Measurements from ENCODE around the gene SERP1.

SERP1 gene

GRCh38 chr3:150546226-150547044 lies at the start of gene SERP1, which contains the start of gene EIF2A:
SERP1 (minus strand) TSS chr3:150546496; CDS start chr3:150546135, 361 bp downstream.
EIF2A (plus strand) TSS chr3:150546787; CDS start chr3:150546803, 16 bp downstream.
- H3K27me3 ChIP-seq (ENCODE audit: control insufficient read depth, insufficient read depth, low read length) = no peaks in the 10 kb centered on the region
- no peaks in the 10 kb centered on the region for H3K4me1 ChIP-seq (ENCODE audit: control insufficient read depth, insufficient read depth, low read length)
- H3K4me3 ChIP-seq (ENCODE audit: low read depth, low read length) = peak within 1 kb of the TSS; percentile 76
- H3K36me3 ChIP-seq (ENCODE audit: control insufficient read depth, insufficient read depth, low read length) = peaks cover 10% of the 10 kb centered on the region
- no peaks in the 10 kb centered on the region for H3K9me3 ChIP-seq (ENCODE audit: control insufficient read depth, insufficient read depth, low read length)
- peak within 1 kb of the TSS; percentile 92 for H3K9ac ChIP-seq (ENCODE audit: low read depth, low read length)

- no peaks in the 10 kb centered on the region for H3K27me3 ChIP-seq (ENCODE audit: control insufficient read depth, insufficient read depth, low read length)
- H3K9ac ChIP-seq (ENCODE audit: low read depth, low read length) = no peak overlapping the region
- H3K4me3 ChIP-seq (ENCODE audit: low read depth, low read length) = no peak overlapping the region
- H3K9me3 ChIP-seq (ENCODE audit: control insufficient read depth, insufficient read depth, low read length) = no peaks in the 10 kb centered on the region
- H3K4me1 ChIP-seq (ENCODE audit: control insufficient read depth, insufficient read depth, low read length) = peaks cover 3% of the 10 kb centered on the region
- H3K36me3 ChIP-seq (ENCODE audit: control insufficient read depth, insufficient read depth, low read length) = no peaks in the 10 kb centered on the region
Measured at GRCh38 chr3:150594150-150594549, 47.9 kb upstream of the SERP1 start.

- H3K36me3 ChIP-seq (ENCODE audit: control insufficient read depth, insufficient read depth, low read length) = no peaks in the 10 kb centered on the region
- H3K4me3 ChIP-seq (ENCODE audit: low read depth, low read length) = no peak overlapping the region
- H3K4me1 ChIP-seq (ENCODE audit: control insufficient read depth, insufficient read depth, low read length) = no peaks in the 10 kb centered on the region
- H3K27me3 ChIP-seq (ENCODE audit: control insufficient read depth, insufficient read depth, low read length) = no peaks in the 10 kb centered on the region
- H3K9me3 ChIP-seq (ENCODE audit: control insufficient read depth, insufficient read depth, low read length) = no peaks in the 10 kb centered on the region
- H3K9ac ChIP-seq (ENCODE audit: low read depth, low read length) = no peak overlapping the region
Measured at GRCh38 chr3:150589759-150590158, 43.5 kb upstream of the SERP1 start.

DNA sequence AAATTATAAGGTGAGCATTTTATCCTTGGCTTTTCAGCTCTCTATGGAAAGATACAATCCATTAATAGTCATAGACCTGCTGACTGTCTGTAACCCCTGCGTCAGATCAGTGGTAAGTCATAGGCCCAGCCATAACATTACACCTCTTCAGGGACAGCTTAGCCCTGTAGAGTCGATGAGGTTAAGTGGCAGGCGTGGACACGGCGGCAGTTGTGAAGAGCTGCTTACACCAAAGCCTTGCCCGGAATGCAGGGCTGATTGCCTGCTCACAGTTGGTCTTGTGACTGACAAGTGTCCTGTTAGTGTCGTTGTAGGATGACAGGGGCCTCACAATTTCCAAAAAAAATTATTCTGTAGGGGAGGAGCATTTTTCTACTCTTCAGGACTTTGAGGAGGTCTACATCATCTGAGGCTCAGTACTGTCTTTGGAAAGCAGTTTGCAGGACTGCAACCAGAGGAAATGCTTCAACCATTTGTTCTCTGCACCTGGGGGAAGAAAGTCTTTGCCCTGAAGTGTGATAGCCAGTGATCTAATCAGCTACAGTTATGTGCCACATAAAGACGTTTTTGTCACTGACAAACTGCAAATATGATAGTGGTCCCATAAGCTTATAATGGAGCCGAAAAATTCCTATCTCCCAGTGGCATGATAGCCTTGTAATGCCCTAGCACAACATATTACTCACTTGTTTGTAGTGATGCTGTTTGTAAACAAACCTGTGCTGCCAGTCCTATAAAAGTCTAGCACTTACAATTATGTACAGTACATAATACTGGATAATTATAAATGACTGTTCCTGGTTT lies 41.9 kb upstream of the SERP1 start:
- H3K4me1 ChIP-seq (ENCODE audit: control insufficient read depth, insufficient read depth, low read length) = no peaks in the 10 kb centered on the region
- H3K4me3 ChIP-seq (ENCODE audit: low read depth, low read length) = no peak overlapping the region
- no peaks in the 10 kb centered on the region for H3K36me3 ChIP-seq (ENCODE audit: control insufficient read depth, insufficient read depth, low read length)
- H3K9me3 ChIP-seq (ENCODE audit: control insufficient read depth, insufficient read depth, low read length) = no peaks in the 10 kb centered on the region
- no peak overlapping the region for H3K9ac ChIP-seq (ENCODE audit: low read depth, low read length)
- H3K27me3 ChIP-seq (ENCODE audit: control insufficient read depth, insufficient read depth, low read length) = no peaks in the 10 kb centered on the region

DNA sequence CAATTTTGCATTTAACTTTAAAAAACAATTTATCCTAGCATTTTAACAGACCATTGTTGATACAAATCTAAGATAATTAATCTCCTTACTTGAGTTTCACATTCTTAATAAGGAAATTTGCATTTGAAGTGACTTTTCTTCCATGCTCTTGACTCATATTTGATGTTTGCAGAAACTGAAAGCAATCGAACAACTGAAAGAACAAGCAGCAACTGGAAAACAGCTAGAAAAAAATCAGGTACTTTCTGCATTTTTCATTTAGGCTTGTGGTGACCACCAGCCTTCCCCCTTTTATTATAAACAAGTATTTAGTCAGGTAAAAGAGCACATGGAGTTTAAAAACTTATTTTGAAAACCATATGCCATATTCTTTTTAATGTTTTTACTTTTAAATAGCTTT lies 36.7 kb upstream of the SERP1 start:
- Histone ChIP-seq H3K9ac (ENCODE audit: low read depth, low read length) (no peak overlapping the region), H3K4me1 (ENCODE audit: control insufficient read depth, insufficient read depth, low read length) (no peaks in the 10 kb centered on the region), H3K9me3 (ENCODE audit: control insufficient read depth, insufficient read depth, low read length) (no peaks in the 10 kb centered on the region), H3K36me3 (ENCODE audit: control insufficient read depth, insufficient read depth, low read length) (no peaks in the 10 kb centered on the region), H3K27me3 (ENCODE audit: control insufficient read depth, insufficient read depth, low read length) (no peaks in the 10 kb centered on the region), H3K4me3 (ENCODE audit: low read depth, low read length) (no peak overlapping the region)

DNA sequence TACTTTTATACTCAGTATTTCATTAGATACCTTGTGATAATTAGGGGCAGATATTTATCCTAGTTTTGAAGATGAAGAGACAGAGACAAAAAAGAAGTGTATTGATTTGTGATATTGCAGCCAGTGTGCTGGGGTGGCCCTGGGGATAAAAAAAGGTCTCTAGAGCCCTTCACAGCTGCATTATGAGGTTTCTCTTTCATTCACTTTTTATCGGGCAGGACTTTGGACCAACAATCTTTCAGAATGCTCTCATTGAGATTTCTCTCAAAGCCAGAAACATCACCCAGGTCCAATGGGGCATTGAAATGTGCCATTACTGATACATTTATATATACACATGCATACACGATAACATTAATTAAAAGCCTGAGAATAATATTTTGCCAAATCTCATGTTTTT lies 36.3 kb upstream of the SERP1 start:
- Histone ChIP-seq H3K9me3 (ENCODE audit: control insufficient read depth, insufficient read depth, low read length) (no peaks in the 10 kb centered on the region), H3K4me1 (ENCODE audit: control insufficient read depth, insufficient read depth, low read length) (no peaks in the 10 kb centered on the region), H3K36me3 (ENCODE audit: control insufficient read depth, insufficient read depth, low read length) (no peaks in the 10 kb centered on the region), H3K27me3 (ENCODE audit: control insufficient read depth, insufficient read depth, low read length) (no peaks in the 10 kb centered on the region), H3K9ac (ENCODE audit: low read depth, low read length) (no peak overlapping the region), H3K4me3 (ENCODE audit: low read depth, low read length) (no peak overlapping the region)

GRCh38 chr3:150581174-150581573 lies 34.9 kb upstream of the SERP1 start:
- Histone ChIP-seq H3K9me3 (ENCODE audit: control insufficient read depth, insufficient read depth, low read length) (no peaks in the 10 kb centered on the region), H3K27me3 (ENCODE audit: control insufficient read depth, insufficient read depth, low read length) (no peaks in the 10 kb centered on the region), H3K4me3 (ENCODE audit: low read depth, low read length) (no peak overlapping the region), H3K36me3 (ENCODE audit: control insufficient read depth, insufficient read depth, low read length) (no peaks in the 10 kb centered on the region), H3K9ac (ENCODE audit: low read depth, low read length) (no peak overlapping the region), H3K4me1 (ENCODE audit: control insufficient read depth, insufficient read depth, low read length) (no peaks in the 10 kb centered on the region)

- H3K9ac ChIP-seq (ENCODE audit: low read depth, low read length) = no peak overlapping the region
- no peaks in the 10 kb centered on the region for H3K4me1 ChIP-seq (ENCODE audit: control insufficient read depth, insufficient read depth, low read length)
- no peaks in the 10 kb centered on the region for H3K27me3 ChIP-seq (ENCODE audit: control insufficient read depth, insufficient read depth, low read length)
- no peaks in the 10 kb centered on the region for H3K9me3 ChIP-seq (ENCODE audit: control insufficient read depth, insufficient read depth, low read length)
- no peak overlapping the region for H3K4me3 ChIP-seq (ENCODE audit: low read depth, low read length)
- H3K36me3 ChIP-seq (ENCODE audit: control insufficient read depth, insufficient read depth, low read length) = no peaks in the 10 kb centered on the region
Measured at GRCh38 chr3:150577855-150578254, 31.6 kb upstream of the SERP1 start.

DNA sequence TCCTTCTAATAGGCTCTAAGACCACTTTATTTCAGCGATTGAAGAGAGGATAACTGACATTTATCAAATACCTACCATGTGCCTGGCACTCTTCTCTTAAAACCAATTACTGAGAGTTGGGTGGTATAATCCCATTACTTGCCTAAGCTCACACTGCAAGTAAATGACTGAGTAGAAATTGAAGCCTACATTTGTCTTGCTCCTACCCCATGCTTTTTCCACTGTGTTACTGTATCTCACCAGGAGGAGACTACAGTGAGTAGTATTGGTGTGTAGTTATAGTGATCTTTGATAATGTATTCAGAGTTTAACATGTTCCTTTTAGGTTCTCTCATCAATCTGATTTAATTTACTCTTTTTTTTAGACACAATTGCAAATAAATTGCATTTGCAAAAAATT lies 21.0 kb upstream of the SERP1 start:
- Histone ChIP-seq H3K4me1 (ENCODE audit: control insufficient read depth, insufficient read depth, low read length) (no peaks in the 10 kb centered on the region), H3K9me3 (ENCODE audit: control insufficient read depth, insufficient read depth, low read length) (no peaks in the 10 kb centered on the region), H3K4me3 (ENCODE audit: low read depth, low read length) (no peak overlapping the region), H3K27me3 (ENCODE audit: control insufficient read depth, insufficient read depth, low read length) (no peaks in the 10 kb centered on the region), H3K36me3 (ENCODE audit: control insufficient read depth, insufficient read depth, low read length) (no peaks in the 10 kb centered on the region), H3K9ac (ENCODE audit: low read depth, low read length) (no peak overlapping the region)

GRCh38 chr3:150564243-150564642 lies 17.9 kb upstream of the SERP1 start:
- no peaks in the 10 kb centered on the region for H3K4me1 ChIP-seq (ENCODE audit: control insufficient read depth, insufficient read depth, low read length)
- no peaks in the 10 kb centered on the region for H3K27me3 ChIP-seq (ENCODE audit: control insufficient read depth, insufficient read depth, low read length)
- H3K9me3 ChIP-seq (ENCODE audit: control insufficient read depth, insufficient read depth, low read length) = no peaks in the 10 kb centered on the region
- H3K9ac ChIP-seq (ENCODE audit: low read depth, low read length) = no peak overlapping the region
- H3K36me3 ChIP-seq (ENCODE audit: control insufficient read depth, insufficient read depth, low read length) = no peaks in the 10 kb centered on the region
- H3K4me3 ChIP-seq (ENCODE audit: low read depth, low read length) = no peak overlapping the region

DNA sequence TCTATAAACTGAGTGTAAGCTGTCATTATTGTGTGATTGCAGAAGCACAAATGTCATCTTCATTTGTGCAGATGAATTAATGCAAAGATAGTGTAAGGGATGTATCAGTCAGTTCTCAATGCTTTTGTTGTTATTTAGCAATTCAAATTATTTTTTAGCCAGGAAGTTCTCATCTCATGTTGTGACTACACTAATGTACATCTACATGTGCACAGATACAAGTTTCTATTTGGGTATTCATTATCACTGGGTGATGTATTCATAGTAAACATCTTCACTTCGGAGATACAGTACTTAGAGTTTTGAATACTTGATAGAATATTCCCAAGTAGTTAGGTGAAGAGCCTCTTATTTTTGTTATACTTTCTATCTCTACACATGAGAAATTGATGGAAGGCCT lies 11.4 kb upstream of the SERP1 start:
- no peaks in the 10 kb centered on the region for H3K9me3 ChIP-seq (ENCODE audit: control insufficient read depth, insufficient read depth, low read length)
- H3K9ac ChIP-seq (ENCODE audit: low read depth, low read length) = no peak overlapping the region
- H3K27me3 ChIP-seq (ENCODE audit: control insufficient read depth, insufficient read depth, low read length) = no peaks in the 10 kb centered on the region
- H3K36me3 ChIP-seq (ENCODE audit: control insufficient read depth, insufficient read depth, low read length) = no peaks in the 10 kb centered on the region
- H3K4me3 ChIP-seq (ENCODE audit: low read depth, low read length) = no peak overlapping the region
- no peaks in the 10 kb centered on the region for H3K4me1 ChIP-seq (ENCODE audit: control insufficient read depth, insufficient read depth, low read length)

DNA sequence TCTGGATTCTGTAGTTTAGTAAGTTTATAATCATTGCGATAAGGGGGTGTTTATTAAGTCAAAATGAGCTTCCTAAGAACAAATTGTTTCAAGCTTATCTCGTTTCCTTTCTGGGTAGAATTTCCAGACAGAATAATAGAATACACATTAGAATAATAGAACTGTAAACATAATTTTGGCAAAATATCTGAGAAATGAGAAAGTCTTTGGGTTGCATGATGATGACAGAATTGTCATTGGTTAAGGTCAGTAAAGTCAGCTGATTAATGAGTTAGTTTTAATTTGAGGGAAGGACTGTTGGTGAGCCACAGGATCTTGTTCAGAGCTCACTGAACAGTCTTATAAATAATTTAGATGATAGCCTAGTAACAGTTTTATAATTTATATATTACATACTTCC lies 10.5 kb upstream of the SERP1 start:
- no peak overlapping the region for H3K9ac ChIP-seq (ENCODE audit: low read depth, low read length)
- no peaks in the 10 kb centered on the region for H3K36me3 ChIP-seq (ENCODE audit: control insufficient read depth, insufficient read depth, low read length)
- H3K27me3 ChIP-seq (ENCODE audit: control insufficient read depth, insufficient read depth, low read length) = no peaks in the 10 kb centered on the region
- H3K4me3 ChIP-seq (ENCODE audit: low read depth, low read length) = no peak overlapping the region
- no peaks in the 10 kb centered on the region for H3K4me1 ChIP-seq (ENCODE audit: control insufficient read depth, insufficient read depth, low read length)
- no peaks in the 10 kb centered on the region for H3K9me3 ChIP-seq (ENCODE audit: control insufficient read depth, insufficient read depth, low read length)

Data from iPS-15b (cell line).